OCI-LY1 (cell line): ENCODE results near the gene MAP7.

Experiments
- EZH2 ChIP-seq: fragments of 200-600 bp; sonication (generic), shearing (Covaris generic); IDR thresholded peaks from 2 replicates; pipeline ENCODE4 v1.8.0; 2017; ENCODE audit warnings: borderline replicate concordance, mixed run types, mild to moderate bottlenecking, antibody characterized with exemption, low read length, moderate library complexity, mixed read lengths
- TF ChIP-seq, protein P1 (sequence below): fragments of 200-600 bp; sonication (generic), shearing (Covaris generic); IDR thresholded peaks from 2 replicates; pipeline ENCODE4 v1.5.1; 2017; ENCODE audit warnings: mild to moderate bottlenecking, antibody characterized with exemption, low read length, moderate library complexity, mixed read lengths

DNA sequence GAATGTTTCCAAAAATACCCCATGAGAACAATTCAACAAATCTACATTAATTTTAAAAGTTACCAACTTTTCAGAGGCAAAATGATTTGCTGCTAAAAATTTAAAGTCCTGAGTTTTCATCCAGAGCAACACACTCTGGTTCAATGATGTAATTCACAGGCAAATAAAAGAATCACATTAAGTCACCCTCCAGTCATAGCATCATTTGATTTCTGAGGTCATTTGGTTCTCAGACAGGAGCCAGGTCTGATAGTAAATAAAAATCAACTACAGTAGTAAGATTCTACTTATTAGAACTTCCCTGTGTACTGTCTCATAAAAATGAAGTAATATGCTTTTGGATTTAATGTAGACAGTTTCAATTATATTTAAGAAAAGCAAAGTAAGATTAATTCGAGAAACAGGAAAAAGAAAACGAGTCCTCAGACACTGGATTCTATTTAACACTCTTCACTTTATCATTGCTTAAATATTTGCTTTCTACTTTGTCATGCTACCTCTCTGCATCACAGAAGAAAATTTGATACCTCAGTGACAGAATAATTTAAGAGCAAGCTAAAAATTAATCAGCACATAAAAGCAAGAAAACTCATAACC, 25.8 kb downstream of the MAP7 start:
- TF ChIP-seq, protein P1, sequence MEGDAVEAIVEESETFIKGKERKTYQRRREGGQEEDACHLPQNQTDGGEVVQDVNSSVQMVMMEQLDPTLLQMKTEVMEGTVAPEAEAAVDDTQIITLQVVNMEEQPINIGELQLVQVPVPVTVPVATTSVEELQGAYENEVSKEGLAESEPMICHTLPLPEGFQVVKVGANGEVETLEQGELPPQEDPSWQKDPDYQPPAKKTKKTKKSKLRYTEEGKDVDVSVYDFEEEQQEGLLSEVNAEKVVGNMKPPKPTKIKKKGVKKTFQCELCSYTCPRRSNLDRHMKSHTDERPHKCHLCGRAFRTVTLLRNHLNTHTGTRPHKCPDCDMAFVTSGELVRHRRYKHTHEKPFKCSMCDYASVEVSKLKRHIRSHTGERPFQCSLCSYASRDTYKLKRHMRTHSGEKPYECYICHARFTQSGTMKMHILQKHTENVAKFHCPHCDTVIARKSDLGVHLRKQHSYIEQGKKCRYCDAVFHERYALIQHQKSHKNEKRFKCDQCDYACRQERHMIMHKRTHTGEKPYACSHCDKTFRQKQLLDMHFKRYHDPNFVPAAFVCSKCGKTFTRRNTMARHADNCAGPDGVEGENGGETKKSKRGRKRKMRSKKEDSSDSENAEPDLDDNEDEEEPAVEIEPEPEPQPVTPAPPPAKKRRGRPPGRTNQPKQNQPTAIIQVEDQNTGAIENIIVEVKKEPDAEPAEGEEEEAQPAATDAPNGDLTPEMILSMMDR: no peak
- no peak for TF ChIP-seq EZH2
